Measurements from ENCODE around the gene F13B. TPM values are rescaled to one million over a fixed set of nuclear protein-coding genes. Genes with fewer than 3 reads are reported as not detected.

The F13B gene
- total and polyA plus RNA-seq, 4 donors, result not detected

- no peaks in the 10 kb centered on the region for H3K27me3 ChIP-seq (ENCODE audit: control insufficient read depth in 3 of 3, insufficient read depth in 3 of 3, low read length in 2 of 3)
- H3K4me3 ChIP-seq, result no peak overlapping the region
- H3K27ac ChIP-seq (ENCODE audit: low read depth in 1 of 2, low read length in 1 of 2), result no peak overlapping the region
- H3K36me3 ChIP-seq (ENCODE audit: control insufficient read depth in 4 of 4, insufficient read depth in 4 of 4, low read length in 4 of 4), result no peaks in the 10 kb centered on the region
- TF ChIP-seq CTCF (IDR thresholded peaks at IDR 0.05; ENCODE audit: control extremely low read depth, extremely low read depth), result no peak
- peaks cover 0 to 7% (median 0%) of the 10 kb centered on the region in 4 donors for H3K9me3 ChIP-seq (ENCODE audit: control insufficient read depth in 4 of 4, insufficient read depth in 3 of 4, low read length in 3 of 4)
- DNase-seq (no peak), ATAC-seq (ENCODE audit: insufficient read depth, low FRiP score) (no peak)
- WGBS, 2 donors, result 89 to 95% methylated on average over 6 of the region's 6 CpGs
- no peak overlapping the region for H3K9ac ChIP-seq (ENCODE audit: insufficient read depth in 1 of 2, low read length in 2 of 2)
- no peaks in the 10 kb centered on the region for H3K4me1 ChIP-seq (ENCODE audit: control insufficient read depth in 5 of 5, insufficient read depth in 5 of 5, low read length in 5 of 5)
Observed at GRCh38 chr1:197008861-197009260, 58.2 kb downstream of the F13B start.

GRCh38 chr1:197003132-197003531 lies 63.9 kb downstream of the F13B start:
- 66 to 75% methylated on average over 2 of the region's 2 CpGs for WGBS, 2 donors
- Histone ChIP-seq H3K4me1 (ENCODE audit: control insufficient read depth in 5 of 5, insufficient read depth in 5 of 5, low read length in 5 of 5) (no peaks in the 10 kb centered on the region), H3K9ac (ENCODE audit: insufficient read depth in 1 of 2, low read length in 2 of 2) (no peak overlapping the region), H3K27me3 (ENCODE audit: control insufficient read depth in 3 of 3, insufficient read depth in 3 of 3, low read length in 2 of 3) (no peaks in the 10 kb centered on the region), H3K36me3 (ENCODE audit: control insufficient read depth in 4 of 4, insufficient read depth in 4 of 4, low read length in 4 of 4) (no peaks in the 10 kb centered on the region), H3K27ac (ENCODE audit: low read depth in 1 of 2, low read length in 1 of 2) (no peak overlapping the region), H3K9me3 (ENCODE audit: control insufficient read depth in 4 of 4, insufficient read depth in 3 of 4, low read length in 3 of 4) (no peaks in the 10 kb centered on the region), H3K4me3 (no peak overlapping the region)
- TF ChIP-seq CTCF (IDR thresholded peaks at IDR 0.05; ENCODE audit: control extremely low read depth, extremely low read depth), result no peak
- no peak for DNase-seq
- ATAC-seq (ENCODE audit: insufficient read depth, low FRiP score), result no peak

- Histone ChIP-seq H3K27me3 (ENCODE audit: control insufficient read depth in 3 of 3, insufficient read depth in 3 of 3, low read length in 2 of 3) (no peaks in the 10 kb centered on the region), H3K9ac (ENCODE audit: insufficient read depth in 1 of 2, low read length in 2 of 2) (no peak overlapping the region), H3K4me1 (ENCODE audit: control insufficient read depth in 5 of 5, insufficient read depth in 5 of 5, low read length in 5 of 5) (no peaks in the 10 kb centered on the region), H3K27ac (ENCODE audit: low read depth in 1 of 2, low read length in 1 of 2) (no peak overlapping the region), H3K36me3 (ENCODE audit: control insufficient read depth in 4 of 4, insufficient read depth in 4 of 4, low read length in 4 of 4) (no peaks in the 10 kb centered on the region), H3K4me3 (no peak overlapping the region), H3K9me3 (ENCODE audit: control insufficient read depth in 4 of 4, insufficient read depth in 3 of 4, low read length in 3 of 4) (no peaks in the 10 kb centered on the region)
- DNase-seq (no peak), ATAC-seq (ENCODE audit: insufficient read depth, low FRiP score) (no peak)
- 79 to 93% methylated on average over 2 of the region's 2 CpGs for WGBS, 2 donors
- no peak for TF ChIP-seq CTCF (IDR thresholded peaks at IDR 0.05; ENCODE audit: control extremely low read depth, extremely low read depth)
Observed at GRCh38 chr1:197001828-197002227, 65.2 kb downstream of the F13B start.

- 91 to 95% methylated on average over 1 of the region's 1 CpG for WGBS, 2 donors
Observed at GRCh38 chr1:196997423-196997822, 69.6 kb downstream of the F13B start.

More at GRCh38 chr1:196997423-196997822, 69.6 kb downstream of the F13B start:
- Histone ChIP-seq H3K27me3 (ENCODE audit: control insufficient read depth in 3 of 3, insufficient read depth in 3 of 3, low read length in 2 of 3) (no peaks in the 10 kb centered on the region), H3K4me1 (ENCODE audit: control insufficient read depth in 5 of 5, insufficient read depth in 5 of 5, low read length in 5 of 5) (no peaks in the 10 kb centered on the region), H3K9me3 (ENCODE audit: control insufficient read depth in 4 of 4, insufficient read depth in 3 of 4, low read length in 3 of 4) (no peaks in the 10 kb centered on the region), H3K36me3 (ENCODE audit: control insufficient read depth in 4 of 4, insufficient read depth in 4 of 4, low read length in 4 of 4) (no peaks in the 10 kb centered on the region), H3K9ac (ENCODE audit: insufficient read depth in 1 of 2, low read length in 2 of 2) (no peak overlapping the region), H3K27ac (ENCODE audit: low read depth in 1 of 2, low read length in 1 of 2) (no peak overlapping the region), H3K4me3 (no peak overlapping the region)
- DNase-seq, result no peak
- TF ChIP-seq CTCF (IDR thresholded peaks at IDR 0.05; ENCODE audit: control extremely low read depth, extremely low read depth), result no peak
- no peak for ATAC-seq (ENCODE audit: insufficient read depth, low FRiP score)
